HG03432 (cell line): ENCODE results near the gene IPP.
"Not testable (repeated sequence)": the region's sequence is repeated elsewhere in the genome, so short reads cannot be mapped to it uniquely, and the experiment has no call there.

Source experiments
- ATAC-seq: cut with Tn5 transposase; IDR thresholded peaks from one replicate; pipeline ENCODE4 v1.9.1; 2021; ENCODE audit warnings: mild to moderate bottlenecking, moderate library complexity; ENCODE audit not compliant: unreplicated experiment

Gene IPP

GRCh38 chr1:45686015-45686287 is 64.5 kb downstream of the IPP start:
- peak; percentile 10 for ATAC-seq

GRCh38 chr1:45685308-45686014 is 65.0 kb downstream of the IPP start:
- ATAC-seq = no peak

- no peak for ATAC-seq
Observed at GRCh38 chr1:45684402-45684801, 66.1 kb downstream of the IPP start.

- no peak for ATAC-seq
Observed at GRCh38 chr1:45682942-45683341, 67.5 kb downstream of the IPP start.

- ATAC-seq = no peak
Observed at GRCh38 chr1:45679123-45679522, 71.3 kb downstream of the IPP start.

GRCh38 chr1:45678489-45678888 is 72.0 kb downstream of the IPP start:
- no peak for ATAC-seq

- no peak for ATAC-seq
Observed at GRCh38 chr1:45677751-45678245, 72.7 kb downstream of the IPP start.

- ATAC-seq = not testable (repeated sequence)
Observed at GRCh38 chr1:45676553-45676952, 73.9 kb downstream of the IPP start.

GRCh38 chr1:45674478-45674877 is 76.0 kb downstream of the IPP start:
- ATAC-seq = no peak

- ATAC-seq = no peak
Observed at GRCh38 chr1:45673956-45674355, 76.5 kb downstream of the IPP start.

- ATAC-seq = no peak
Observed at GRCh38 chr1:45669859-45670655, 80.4 kb downstream of the IPP start.

GRCh38 chr1:45669379-45669778 is 81.1 kb downstream of the IPP start:
- no peak for ATAC-seq

- ATAC-seq = no peak
Observed at GRCh38 chr1:45668526-45668925, 81.9 kb downstream of the IPP start.

- no peak for ATAC-seq
Observed at GRCh38 chr1:45667321-45668111, 82.9 kb downstream of the IPP start.

GRCh38 chr1:45666836-45667235 is 83.6 kb downstream of the IPP start:
- no peak for ATAC-seq

GRCh38 chr1:45660336-45660735 is 90.1 kb downstream of the IPP start:
- ATAC-seq = no peak

- no peak for ATAC-seq
Observed at GRCh38 chr1:45659222-45659621, 91.2 kb downstream of the IPP start.

- ATAC-seq = no peak
Observed at GRCh38 chr1:45658171-45658570, 92.3 kb downstream of the IPP start.

- no peak for ATAC-seq
Observed at GRCh38 chr1:45656573-45657226, 93.8 kb downstream of the IPP start.

- no peak for ATAC-seq
Observed at GRCh38 chr1:45654540-45655280, 95.7 kb downstream of the IPP start.
